DOHH2 (cell line): ENCODE measurements around the gene CCDC171.

Experiments
- H3F3A ChIP-seq: fragments of 200-600 bp; sonication (generic), shearing (Covaris generic); 2 replicates; pipeline ENCODE4 v1.6.0; 2016; ENCODE audit warnings: antibody characterized with exemption, mild to moderate bottlenecking; ENCODE audit not compliant: control insufficient read depth, insufficient read depth
- H3K27ac ChIP-seq: fragments of 200-600 bp; sonication (generic); 2 replicates; pipeline ENCODE4 v1.5.1; 2014; ENCODE audit warnings: low read depth, mild to moderate bottlenecking, low read length, moderate library complexity
- H3K27me3 ChIP-seq: fragments of 200-600 bp; sonication (generic); 2 replicates; pipeline ENCODE4 v1.6.1; 2014; ENCODE audit warnings: mild to moderate bottlenecking, low read length, mixed read lengths; ENCODE audit not compliant: control insufficient read depth
- H3K36me3 ChIP-seq: fragments of 200-600 bp; sonication (generic); 2 replicates; pipeline ENCODE4 v1.6.1; 2014; ENCODE audit warnings: mild to moderate bottlenecking, low read length, moderate library complexity, mixed read lengths; ENCODE audit not compliant: control insufficient read depth
- H3K4me1 ChIP-seq: fragments of 200-600 bp; sonication (generic); 2 replicates; pipeline ENCODE4 v1.6.1; 2014; ENCODE audit warnings: mild to moderate bottlenecking, low read length, mixed read lengths; ENCODE audit not compliant: control insufficient read depth
- H3K4me2 ChIP-seq: fragments of 200-600 bp; sonication (generic); 2 replicates; pipeline ENCODE4 v1.6.0; 2014; ENCODE audit warnings: mild to moderate bottlenecking, low read length, moderate library complexity
- H3K4me3 ChIP-seq: fragments of 200-600 bp; sonication (generic); 2 replicates; pipeline ENCODE4 v1.5.1; 2014; ENCODE audit warnings: mild to moderate bottlenecking, low read length, mixed read lengths
- H3K79me2 ChIP-seq: fragments of 200-600 bp; sonication (generic); 2 replicates; pipeline ENCODE4 v1.6.1; 2014; ENCODE audit warnings: mild to moderate bottlenecking, low read length, mixed read lengths; ENCODE audit not compliant: control insufficient read depth
- H3K9me2 ChIP-seq: fragments of 200-600 bp; sonication (generic); replicated peaks from 2 replicates; pipeline ENCODE4 v1.6.1; 2014; ENCODE audit warnings: mild to moderate bottlenecking, low read length, mixed read lengths; ENCODE audit not compliant: control insufficient read depth
- H3K9me3 ChIP-seq: fragments of 200-600 bp; sonication (generic); 2 replicates; pipeline ENCODE4 v1.6.1; 2014; ENCODE audit warnings: antibody characterized with exemption, low read length, mixed read lengths; ENCODE audit not compliant: control insufficient read depth, insufficient read depth
- H4K20me1 ChIP-seq: fragments of 200-600 bp; sonication (generic); 2 replicates; pipeline ENCODE4 v1.6.0; 2014; ENCODE audit warnings: low read depth, mild to moderate bottlenecking, antibody characterized with exemption, low read length, moderate library complexity; ENCODE audit not compliant: control insufficient read depth, insufficient read depth
- EZH2phosphoT487 ChIP-seq: fragments of 200-600 bp; sonication (generic); IDR thresholded peaks from 2 replicates; pipeline ENCODE4 v1.6.1; 2017; ENCODE audit warnings: borderline replicate concordance, mild to moderate bottlenecking, antibody characterized with exemption, low read length, moderate library complexity, mixed read lengths
- TF ChIP-seq, protein P1 (sequence below): fragments of 200-600 bp; sonication (generic); IDR thresholded peaks from one replicate; pipeline ENCODE4 v1.5.1; 2014; ENCODE audit warnings: antibody characterized with exemption, mild to moderate bottlenecking, low read depth, low read length; ENCODE audit not compliant: poor library complexity, severe bottlenecking

The CCDC171 gene

DNA sequence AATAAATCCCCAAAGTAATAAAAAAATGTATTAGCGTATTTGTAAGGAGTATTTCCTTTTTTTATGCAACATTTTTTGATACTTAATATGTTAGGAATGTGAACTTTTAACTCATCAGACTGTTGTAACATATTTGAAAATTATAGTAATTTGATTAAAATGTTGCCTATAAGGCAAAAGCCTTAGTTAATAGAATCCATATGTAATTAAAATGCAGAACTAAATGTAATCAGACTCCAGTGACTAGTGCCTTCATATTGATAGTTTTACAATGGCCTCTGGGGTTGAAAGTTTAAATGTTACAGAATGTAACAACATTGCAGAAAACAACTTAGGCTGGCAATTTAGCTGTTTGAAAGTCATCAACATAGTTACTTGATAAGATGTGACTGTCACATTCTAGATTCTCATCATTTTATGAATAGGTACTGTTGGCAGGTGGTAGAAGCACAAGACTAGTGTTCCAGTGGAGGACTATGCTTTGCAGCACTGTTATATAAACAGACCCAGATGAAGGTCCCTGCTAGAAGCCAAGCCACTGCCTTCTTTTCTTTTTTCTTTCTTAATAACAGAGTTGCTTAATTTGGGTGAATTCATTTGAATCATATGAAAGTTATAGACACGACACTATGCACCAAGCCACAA, 382.9 kb downstream of the CCDC171 start:
- Histone ChIP-seq H3F3A (no peaks in the 10 kb centered on the region), H3K4me1 (no peaks in the 10 kb centered on the region), H4K20me1 (no peaks in the 10 kb centered on the region), H3K79me2 (no peaks in the 10 kb centered on the region), H3K9me2 (no peaks in the 10 kb centered on the region), H3K36me3 (no peaks in the 10 kb centered on the region), H3K4me2 (no peak overlapping the region), H3K9me3 (peaks cover 3% of the 10 kb centered on the region; the same call in 1 of the 2 replicates), H3K27me3 (no peaks in the 10 kb centered on the region), H3K4me3 (no peak overlapping the region), H3K27ac (no peak overlapping the region)
- TF ChIP-seq EZH2phosphoT487: no peak
- TF ChIP-seq, protein P1, sequence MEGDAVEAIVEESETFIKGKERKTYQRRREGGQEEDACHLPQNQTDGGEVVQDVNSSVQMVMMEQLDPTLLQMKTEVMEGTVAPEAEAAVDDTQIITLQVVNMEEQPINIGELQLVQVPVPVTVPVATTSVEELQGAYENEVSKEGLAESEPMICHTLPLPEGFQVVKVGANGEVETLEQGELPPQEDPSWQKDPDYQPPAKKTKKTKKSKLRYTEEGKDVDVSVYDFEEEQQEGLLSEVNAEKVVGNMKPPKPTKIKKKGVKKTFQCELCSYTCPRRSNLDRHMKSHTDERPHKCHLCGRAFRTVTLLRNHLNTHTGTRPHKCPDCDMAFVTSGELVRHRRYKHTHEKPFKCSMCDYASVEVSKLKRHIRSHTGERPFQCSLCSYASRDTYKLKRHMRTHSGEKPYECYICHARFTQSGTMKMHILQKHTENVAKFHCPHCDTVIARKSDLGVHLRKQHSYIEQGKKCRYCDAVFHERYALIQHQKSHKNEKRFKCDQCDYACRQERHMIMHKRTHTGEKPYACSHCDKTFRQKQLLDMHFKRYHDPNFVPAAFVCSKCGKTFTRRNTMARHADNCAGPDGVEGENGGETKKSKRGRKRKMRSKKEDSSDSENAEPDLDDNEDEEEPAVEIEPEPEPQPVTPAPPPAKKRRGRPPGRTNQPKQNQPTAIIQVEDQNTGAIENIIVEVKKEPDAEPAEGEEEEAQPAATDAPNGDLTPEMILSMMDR: no peak

DNA sequence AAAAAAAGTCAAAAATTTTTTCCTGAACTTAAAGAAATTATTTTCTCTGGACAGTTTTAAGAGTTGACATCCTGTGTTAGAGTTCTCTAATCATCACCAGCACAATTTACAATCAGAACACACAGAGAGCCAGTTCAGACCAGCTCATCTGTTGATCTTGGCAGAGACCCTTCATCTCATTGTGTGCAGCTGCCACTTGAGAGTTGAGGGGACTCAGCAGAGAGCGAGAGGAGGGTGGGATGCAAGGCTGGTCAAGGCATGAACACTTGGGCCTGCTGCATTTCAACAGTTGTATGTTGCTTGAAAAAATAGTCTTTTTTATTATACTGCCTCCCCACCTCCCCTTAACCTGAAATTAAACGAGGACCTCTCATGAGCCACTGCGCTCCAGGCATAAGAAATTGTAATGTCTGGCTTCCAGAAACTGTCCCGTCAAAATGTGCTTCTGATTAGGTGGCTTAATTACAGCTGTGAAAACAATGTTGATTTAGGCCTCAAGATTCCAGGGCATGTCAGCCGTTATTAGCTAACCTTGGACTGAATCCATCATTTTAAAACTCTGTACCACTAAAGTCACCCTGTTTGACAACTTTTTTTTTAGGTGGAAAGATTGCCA, 383.6 kb downstream of the CCDC171 start:
- no peaks in the 10 kb centered on the region for H3K36me3 ChIP-seq
- H3F3A ChIP-seq: no peaks in the 10 kb centered on the region
- peaks cover 3% of the 10 kb centered on the region; the same call in 1 of the 2 replicates for H3K9me3 ChIP-seq
- no peaks in the 10 kb centered on the region for H3K9me2 ChIP-seq
- H4K20me1 ChIP-seq: no peaks in the 10 kb centered on the region
- no peak overlapping the region for H3K4me3 ChIP-seq
- H3K27me3 ChIP-seq: no peaks in the 10 kb centered on the region
- TF ChIP-seq, protein P1: no peak
- no peak for TF ChIP-seq EZH2phosphoT487
- H3K4me2 ChIP-seq: no peak overlapping the region
- H3K27ac ChIP-seq: no peak overlapping the region
- no peaks in the 10 kb centered on the region for H3K79me2 ChIP-seq
- H3K4me1 ChIP-seq: no peaks in the 10 kb centered on the region

DNA sequence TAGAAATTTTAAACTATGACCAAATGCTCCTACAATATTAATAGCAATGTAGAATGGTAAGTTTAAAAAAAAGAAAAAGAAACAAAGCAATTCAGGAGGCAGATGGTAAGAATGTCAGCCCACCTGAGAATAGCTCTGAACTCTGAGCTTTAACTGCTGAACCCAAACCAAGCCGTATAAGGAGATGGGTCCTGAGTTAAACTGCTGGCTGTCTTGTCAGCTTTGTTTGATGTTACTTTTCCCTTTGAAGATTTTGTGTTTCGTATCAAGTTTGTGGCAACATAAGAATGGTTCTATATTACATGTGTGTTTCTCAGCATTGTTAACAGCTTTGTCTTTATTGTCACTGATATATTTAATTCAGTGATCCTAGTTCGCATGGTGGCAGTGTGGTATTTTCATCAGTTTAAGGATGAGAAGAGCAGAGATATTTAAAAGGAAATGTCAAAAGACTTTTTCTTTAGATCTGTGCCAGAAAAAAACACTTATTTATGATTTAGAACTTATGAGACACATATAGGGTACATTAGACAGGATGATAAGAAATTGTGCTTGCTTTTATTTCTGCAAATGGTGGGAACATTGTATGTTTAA, 390.1 kb downstream of the CCDC171 start:
- H3K9me3 ChIP-seq: no peaks in the 10 kb centered on the region
- H3K36me3 ChIP-seq: no peaks in the 10 kb centered on the region
- no peaks in the 10 kb centered on the region for H4K20me1 ChIP-seq
- H3K4me3 ChIP-seq: no peak overlapping the region
- H3K27ac ChIP-seq: no peak overlapping the region
- H3K79me2 ChIP-seq: no peaks in the 10 kb centered on the region
- no peaks in the 10 kb centered on the region for H3K4me1 ChIP-seq
- no peaks in the 10 kb centered on the region for H3K9me2 ChIP-seq
- no peaks in the 10 kb centered on the region for H3K27me3 ChIP-seq
- no peak for TF ChIP-seq EZH2phosphoT487
- TF ChIP-seq, protein P1: no peak
- H3F3A ChIP-seq: no peaks in the 10 kb centered on the region
- no peak overlapping the region for H3K4me2 ChIP-seq
